Keratinocyte (primary cell): Measurements from ENCODE around the gene MTA2.

Experiments
- CTCF ChIP-seq, 3 experiments: IDR thresholded peaks in 1 of 3; conservative IDR thresholded peaks in 1 of 3; optimal IDR thresholded peaks in 1 of 3; 2 replicates in 2 of 3; 3 replicates in 1 of 3; pipeline versions ENCODE3 to v1.5.1; 2011; ENCODE audit warnings: low read length in 3 of 3, mild to moderate bottlenecking in 3 of 3, moderate library complexity in 2 of 3, control low read depth in 1 of 3, inconsistent platforms in 1 of 3; ENCODE audit not compliant: insufficient read depth in 2 of 3; ENCODE audit errors: extremely low read depth in 1 of 3
- EZH2 ChIP-seq: IDR thresholded peaks from one replicate; pipeline ENCODE4 v1.6.1; 2012; ENCODE audit warnings: inconsistent platforms, mild to moderate bottlenecking, low read length, moderate library complexity

- TF ChIP-seq CTCF (optimal IDR thresholded peaks at IDR 0.05 in 1 of 3, IDR thresholded peaks at IDR 0.05 in 1 of 3, conservative IDR thresholded peaks at IDR 0.05 in 1 of 3; ENCODE audit: extremely low read depth in 1 of 3, insufficient read depth in 2 of 3, low read length in 3 of 3) (no peak), EZH2 (no peak)
Measured at GRCh38 chr11:62621567-62622470, 20.2 kb upstream of the MTA2 start, which contains the start of gene B3GAT3.
